GM19328 (cell line): Measurements from ENCODE around the gene ADAM19.
"Not testable (repeated sequence)": the region's sequence is repeated elsewhere in the genome, so short reads cannot be mapped to it uniquely, and the experiment has no call there.

Experiments
- ATAC-seq: cut with Tn5 transposase; IDR thresholded peaks from one replicate; pipeline ENCODE4 v1.9.1; 2021; ENCODE audit warnings: mild to moderate bottlenecking, moderate library complexity; ENCODE audit not compliant: unreplicated experiment

ADAM19 gene

DNA sequence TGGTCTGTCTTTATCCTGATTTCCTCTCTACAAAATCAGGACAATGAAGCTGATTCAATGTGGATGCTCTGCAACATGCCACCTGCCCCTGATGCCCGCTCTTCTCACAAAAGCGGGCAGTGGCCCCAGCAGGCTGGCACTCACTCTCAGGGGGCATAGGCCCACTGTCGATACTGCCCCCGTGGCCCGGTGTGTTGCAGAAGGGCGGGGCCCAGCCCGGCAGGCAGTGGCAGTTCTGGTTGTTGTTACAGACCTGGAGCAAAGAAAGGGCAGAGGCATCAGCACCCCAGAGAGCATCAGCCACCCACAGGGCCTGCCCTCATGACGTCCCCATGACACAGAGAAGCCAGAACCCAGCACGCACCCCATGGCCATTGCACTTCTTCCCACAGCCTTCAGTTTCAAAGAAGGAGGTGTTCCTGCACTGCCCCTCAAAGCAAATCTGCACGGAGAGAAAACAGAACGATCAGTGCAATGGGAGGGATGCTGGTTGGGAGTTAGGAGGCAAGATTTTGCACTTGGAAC is 84.0 kb downstream of the ADAM19 start:
- no peak for ATAC-seq

DNA sequence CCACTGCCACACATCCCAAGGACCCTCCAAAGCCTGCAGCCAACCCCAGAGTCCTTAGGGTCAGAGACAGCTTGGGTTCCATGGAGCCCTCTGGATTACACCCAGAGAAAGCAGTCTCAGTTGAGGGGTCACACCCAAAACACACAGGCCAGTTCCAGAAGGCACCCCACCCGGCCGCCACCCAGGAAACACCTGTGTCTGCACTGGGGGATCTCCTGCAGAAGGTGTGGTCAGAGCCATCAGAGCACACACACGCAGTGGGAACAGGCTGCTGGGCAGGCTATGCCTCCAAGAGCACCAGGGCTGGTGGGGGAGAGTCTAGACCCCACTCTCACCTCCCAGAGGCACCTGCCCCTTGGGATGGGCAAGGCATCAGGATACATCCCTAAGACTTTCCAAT is 88.2 kb downstream of the ADAM19 start:
- peak; percentile 43 for ATAC-seq

DNA sequence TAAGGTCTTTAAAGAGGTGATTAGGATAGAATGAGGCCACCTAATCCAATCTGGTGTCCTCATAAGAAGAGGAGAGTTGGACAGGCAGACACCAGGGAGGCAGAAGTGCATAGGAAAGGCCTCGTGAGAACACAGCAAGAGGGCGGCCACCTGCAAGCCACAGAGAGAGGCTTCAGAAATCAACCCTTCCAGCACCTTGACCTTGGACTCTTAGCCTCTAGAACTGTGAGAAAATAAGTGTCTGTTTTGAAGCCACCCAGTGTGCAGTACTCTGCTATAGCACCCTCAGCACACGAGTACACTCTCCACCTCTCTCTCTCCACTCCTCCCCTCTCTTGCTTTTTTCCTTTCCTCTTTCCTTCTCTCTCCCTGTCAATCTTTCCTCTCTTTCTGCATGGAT is 88.7 kb downstream of the ADAM19 start:
- ATAC-seq, result no peak

DNA sequence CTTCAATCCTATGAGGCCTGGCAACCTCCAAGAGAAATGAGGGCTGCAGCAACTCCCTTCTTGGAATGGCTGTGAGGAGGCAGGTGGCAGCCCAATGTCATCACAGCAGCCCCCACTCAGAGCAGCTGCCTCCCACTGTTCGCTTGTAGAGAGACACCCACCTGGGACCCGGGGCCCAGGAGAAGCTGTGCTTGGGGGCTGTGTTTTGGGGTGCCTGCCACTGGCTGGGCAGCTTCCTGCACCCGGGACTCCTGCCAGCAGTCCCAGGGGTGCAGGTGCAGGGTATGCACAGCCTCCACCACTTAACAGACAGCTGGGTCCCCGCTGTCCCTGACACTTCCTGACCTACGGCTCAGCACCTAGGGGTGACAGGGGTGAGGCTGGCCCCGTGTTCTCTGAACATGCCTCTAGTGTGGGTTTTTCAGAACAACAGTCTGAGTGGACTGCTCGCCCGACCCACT is 89.3 kb downstream of the ADAM19 start:
- peak; percentile 56 for ATAC-seq

DNA sequence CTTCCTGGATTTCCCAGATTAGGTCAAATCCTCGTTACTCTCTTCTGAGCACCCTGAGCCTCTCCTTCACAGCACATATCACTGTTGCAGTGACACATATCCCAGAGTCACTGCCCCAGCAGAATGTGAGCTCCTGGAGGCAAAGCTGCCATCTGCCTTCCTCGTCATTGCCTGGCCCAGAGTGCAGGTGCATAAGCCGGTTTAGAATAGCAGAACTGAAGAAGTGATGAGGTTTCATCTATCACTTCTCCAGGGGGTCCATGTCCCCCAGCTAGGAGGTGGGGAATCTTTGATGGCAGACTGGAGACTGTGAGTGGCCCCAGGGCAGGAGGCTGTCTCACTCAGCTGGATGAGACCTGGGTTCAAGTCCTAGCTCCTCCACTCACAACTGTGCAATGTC is 89.8 kb downstream of the ADAM19 start:
- ATAC-seq, result peak; percentile 19

DNA sequence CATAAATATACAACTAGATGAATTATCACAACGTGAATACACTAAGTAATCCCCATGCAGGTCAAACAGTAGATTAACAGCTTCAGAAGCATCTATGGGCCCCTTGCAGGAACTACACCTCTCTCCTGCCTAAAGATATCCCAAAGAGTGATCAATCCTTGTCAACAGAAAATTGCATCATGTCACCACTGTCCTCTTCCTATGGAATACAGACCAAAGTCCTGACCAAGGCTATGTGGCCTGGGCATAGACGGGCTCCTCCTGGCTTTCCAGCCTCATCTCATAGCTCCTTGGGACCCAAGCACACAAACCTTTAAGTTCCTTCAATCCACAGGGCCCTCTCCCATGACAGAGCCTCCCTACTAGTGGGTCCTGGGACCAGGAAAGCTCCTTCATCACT is 90.2 kb downstream of the ADAM19 start:
- ATAC-seq, result no peak

DNA sequence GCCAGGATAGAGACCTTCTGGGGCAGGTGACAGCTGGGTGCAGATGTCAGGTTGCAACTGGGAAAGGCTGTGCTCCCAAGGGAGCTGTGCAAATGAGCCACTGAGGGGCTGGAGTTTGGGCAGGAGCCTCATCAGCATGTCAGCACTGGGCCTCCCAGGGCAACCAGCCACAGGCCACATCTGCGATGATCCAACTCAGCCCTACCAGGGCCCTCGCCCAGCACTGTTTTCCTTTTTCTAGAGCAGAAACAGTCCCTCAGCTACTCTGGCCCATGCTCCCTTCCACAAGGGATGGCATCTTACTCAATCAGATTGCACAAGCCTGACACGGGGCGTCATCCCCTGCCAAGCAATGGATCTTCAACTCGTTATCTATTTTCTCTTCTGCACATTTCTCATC is 90.8 kb downstream of the ADAM19 start:
- ATAC-seq, result no peak

DNA sequence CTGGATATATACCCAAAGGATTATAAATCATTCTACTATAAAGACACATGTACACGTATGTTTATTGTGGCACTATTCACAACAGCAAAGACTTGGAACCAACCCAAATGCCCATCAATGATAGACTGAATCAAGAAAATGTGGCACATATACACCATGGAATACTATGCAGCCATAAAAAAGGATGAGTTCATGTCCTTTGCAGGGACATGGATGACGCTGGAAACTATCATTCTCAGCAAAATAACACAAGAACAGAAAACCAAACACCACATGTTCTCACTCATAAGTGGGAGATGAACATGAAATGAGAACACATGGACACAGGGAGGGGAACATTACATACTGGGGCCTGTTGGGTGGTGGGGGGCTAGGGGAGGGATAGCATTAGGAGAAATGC is 92.9 kb downstream of the ADAM19 start:
- not testable (repeated sequence) for ATAC-seq

DNA sequence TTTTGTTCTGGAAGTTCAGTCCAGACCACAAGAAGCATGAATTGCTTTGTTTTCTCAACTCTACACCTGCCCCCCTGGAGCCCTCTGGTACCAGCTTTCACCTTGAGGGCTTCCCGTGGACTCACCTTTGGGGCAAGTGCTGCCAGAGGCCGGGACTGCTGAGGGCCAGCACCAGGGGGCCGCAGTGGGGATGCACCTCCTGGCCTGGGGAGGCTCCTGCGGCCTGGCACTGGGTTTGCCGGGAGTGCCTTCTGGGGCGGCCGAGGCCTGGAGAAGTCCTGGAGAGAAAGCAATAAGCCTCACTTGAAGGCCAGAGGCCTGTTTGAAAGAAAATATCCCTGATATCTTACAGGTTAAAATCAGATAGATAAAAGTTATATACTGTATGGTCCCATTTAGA is 93.9 kb downstream of the ADAM19 start:
- no peak for ATAC-seq

DNA sequence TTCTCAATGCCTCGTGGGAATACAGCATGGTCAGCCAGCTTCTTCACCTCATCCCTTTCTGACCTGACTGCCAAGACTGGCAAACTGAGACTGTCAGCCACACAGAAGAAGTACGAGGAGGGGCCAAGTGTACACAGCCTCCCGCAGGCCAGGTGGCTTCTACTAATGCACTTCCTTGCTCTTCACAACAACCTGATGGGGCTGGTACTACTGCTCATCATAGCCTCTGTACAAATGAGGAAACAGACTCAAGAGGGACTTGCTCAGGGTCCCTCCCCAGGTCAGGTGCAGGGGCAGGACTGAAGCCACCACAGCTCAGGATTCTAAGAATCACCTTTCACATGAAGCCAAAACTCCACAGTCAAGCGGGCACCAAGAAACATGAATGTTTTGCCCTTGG is 94.3 kb downstream of the ADAM19 start:
- ATAC-seq, result no peak

DNA sequence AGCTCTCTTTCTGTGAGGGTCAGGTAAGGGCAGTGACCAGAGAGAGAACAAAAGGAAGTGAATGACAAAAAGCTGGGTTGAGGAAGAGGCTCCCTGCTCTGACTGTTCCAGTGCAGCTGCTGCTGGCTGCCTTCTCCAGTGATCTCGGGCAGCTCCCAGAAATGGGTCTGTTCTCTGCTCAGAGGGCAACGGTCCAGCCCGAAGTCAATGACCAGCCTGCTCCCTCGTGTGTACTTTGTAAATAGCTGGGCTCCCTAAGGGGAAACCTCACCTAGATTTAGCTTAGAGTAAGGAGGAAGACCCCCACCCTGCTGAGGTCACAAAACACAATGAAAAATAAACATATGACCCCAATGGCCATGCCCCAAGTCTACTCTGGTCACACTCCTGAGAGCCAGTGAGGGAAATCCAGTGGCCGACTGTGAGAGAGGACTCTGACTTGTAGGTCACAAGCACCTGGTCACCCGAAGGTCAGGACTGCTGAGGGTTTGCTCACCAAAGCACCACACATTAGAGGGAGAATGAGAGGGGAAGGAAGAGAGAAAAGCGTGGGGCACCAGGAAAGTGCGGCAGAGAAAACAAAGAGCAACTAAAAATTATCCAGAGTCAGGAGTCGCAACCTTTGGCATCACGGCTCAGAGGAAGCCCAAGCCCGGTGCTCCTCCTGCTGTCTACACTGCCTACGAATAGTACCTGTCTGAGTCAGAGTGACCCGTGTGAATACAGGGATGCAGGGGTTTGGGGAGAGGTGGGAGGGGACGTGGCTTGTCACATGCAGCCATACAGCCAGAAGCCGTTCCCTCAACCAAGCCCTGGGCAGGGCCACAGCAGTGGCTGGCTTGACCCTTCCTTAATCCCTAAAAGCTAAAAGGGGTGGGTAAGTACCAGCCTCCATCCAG is 95.7 kb downstream of the ADAM19 start:
- ATAC-seq, result no peak

DNA sequence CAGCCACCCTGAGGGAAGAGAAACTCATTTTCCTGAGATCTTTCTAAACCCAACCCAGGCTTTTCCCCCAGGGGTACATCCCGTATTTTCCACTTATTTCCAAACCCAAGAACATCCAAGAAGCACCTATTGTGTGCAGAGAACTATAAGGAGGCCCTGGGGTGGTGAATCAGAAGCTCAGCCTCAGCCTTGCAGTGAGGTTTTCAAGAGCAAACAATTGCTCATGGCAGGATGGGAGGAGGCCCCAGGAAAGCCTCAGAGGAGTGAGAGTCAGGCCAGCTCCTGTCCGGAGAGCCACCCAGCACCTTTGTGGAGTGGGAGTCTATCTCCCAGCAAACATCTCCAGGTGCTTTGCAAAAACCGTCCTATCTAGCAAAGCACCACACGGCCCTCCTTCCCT is 96.4 kb downstream of the ADAM19 start:
- ATAC-seq, result no peak

DNA sequence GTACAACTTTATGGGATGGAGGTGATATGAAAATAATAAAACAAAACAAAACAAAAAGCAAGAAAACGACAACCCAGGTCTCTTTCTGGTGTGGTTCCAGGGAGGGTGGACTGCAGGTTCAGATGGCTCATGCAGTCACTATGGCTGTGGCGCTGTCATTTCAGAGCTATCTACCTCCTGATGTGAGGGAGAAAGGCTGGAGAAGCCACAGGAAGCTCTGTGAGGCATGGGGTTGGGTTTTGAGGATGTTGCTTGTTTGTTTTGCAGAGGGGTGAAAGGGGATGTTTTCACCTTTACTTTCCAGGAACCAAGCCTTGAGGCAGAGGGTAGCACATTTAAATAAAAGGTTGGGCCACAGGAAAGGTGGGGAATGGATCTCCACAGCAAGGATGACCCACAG is 96.8 kb downstream of the ADAM19 start:
- ATAC-seq, result no peak

DNA sequence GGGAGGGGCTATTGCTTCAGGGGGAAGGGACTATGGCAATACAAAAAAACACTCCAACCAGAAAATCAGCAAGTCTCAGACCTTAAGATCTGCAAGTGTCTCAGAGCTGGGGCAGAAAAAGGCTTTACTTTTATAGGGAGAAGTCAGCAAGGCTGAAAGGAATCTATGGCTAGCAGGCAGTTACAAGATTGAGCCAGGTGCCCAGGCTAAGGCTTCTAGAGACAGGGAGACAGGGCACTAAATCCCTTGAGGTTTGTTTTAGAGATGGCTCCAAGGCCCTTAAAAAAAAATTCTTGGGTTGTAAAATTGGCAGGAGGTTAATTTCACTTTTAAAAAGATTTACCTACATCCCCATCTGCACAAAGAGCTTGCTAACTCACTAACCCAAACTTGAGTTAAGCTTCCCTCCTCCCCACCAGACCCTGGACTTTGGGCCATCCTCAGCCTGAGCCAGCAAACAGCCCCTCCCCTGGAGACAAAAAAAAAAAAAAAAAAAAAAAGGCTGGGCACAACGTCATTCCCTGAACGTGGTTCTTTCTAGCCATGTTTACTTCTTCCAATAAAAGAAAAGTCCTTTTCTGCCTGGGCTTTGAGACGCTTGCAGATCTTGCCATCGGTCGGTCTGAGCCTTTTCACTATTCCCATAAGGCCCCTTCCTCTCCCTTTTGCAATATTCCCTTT is 97.6 kb downstream of the ADAM19 start:
- no peak for ATAC-seq

DNA sequence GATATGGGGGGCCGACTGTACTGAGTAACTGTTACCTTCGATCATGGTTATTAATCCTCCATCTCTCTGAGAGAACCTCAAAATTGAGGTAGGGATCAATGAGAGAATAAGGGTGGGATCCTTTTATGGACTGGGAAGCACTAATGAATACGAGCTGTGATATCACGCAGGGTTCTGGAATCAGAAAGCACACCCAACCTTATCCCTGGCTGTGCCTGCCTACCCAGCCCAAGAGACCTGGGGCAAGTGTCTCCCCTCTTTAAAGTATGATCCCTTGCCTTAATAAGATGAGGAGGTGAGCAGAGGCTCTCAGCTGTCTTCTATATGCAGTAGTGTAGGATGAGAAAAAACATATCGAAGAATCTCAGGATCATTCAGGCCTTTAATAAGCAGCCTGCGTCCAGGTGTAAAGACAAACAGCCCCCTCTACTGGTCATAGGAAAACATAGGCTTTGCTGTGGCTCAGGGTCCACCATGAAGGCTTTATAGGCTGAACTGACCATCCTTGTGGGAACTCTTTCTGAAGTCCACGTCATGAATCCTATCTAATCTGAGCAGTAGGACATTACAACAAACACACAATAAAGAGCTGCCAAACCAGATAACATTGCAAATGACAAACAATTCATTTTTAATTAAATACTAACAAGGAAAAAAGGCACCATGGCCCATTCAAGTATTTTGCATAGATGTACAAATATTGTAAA is 98.7 kb downstream of the ADAM19 start:
- ATAC-seq, result no peak

DNA sequence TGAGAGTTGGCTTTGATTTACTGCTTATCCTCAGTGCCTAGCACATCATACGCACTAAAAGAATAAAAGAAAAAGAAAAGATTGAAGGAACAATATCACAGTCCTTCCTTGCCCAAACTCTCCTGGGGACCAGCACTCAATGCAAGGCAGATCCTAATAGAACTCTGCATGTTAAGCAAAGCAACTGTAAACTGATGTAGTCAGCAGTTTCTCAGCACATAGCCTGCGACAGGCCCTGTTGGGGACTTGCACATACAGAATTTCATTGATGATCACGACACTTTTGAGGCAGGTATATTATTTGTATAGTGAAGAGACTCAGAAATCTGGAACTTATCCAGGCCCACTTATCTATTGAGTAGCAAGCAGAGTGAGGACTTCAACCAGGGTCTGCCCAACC is 100.1 kb downstream of the ADAM19 start:
- no peak for ATAC-seq

DNA sequence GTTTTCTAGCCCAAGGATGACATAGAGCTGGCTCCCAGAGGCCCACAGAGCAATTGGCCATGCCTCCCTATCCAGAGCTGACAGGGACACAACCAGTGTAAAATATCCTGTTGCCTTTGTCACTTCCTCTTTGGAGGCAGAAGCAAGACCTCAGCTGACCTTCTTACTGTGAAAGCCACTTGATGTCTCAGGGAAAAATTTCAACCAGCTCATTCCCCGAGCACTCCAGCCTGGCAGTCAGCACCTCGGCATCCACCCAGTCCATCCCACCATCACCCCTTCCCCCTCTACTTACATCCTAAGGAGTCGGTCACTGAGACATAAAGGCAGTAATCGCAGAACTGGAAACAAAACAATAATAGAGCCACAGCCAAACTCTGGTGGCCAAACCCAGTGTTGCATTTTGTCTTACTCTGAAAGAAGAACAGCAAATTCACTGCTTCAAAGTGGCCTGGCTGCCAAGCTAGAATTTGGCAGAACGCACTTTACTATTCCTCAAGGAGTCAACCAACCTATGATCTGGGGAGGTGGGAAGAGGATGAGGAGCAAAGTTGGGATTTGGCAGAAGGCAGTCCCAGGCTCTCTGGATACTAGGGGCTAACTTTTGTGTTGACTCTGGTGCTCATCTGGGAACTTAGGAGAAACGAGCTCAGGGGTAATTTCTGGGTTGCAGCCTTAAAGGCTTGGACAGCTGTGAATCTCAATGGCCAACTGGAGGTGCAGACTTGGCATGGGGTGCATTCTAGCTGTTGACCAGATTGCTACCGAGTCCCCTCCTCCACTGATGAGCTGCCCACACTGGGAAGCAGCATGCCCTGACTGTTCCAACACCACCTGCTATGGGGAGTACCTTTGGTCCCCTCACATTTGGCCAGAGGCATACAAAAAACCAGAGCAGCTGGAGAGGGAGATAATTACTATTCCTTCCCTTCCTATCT is 101.9 kb downstream of the ADAM19 start:
- no peak for ATAC-seq

DNA sequence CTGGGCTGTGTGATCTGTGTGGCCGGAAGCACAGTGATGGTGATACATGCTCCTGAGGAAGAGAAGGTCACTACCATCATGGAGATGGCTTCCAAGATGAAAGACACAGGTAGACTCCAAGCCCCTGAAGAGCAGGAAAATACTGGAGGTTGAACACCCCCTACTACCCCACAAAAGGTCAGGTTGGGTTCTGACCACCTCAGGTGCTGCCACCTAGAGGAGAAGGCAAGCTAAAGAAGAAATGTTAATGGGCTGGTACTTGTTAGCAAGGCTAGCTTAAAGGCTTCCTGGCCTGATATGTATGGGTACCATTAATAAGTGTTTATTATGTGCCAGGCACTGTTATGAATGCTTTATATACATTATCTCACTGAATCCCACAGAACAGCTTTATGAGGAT is 103.9 kb downstream of the ADAM19 start:
- ATAC-seq, result no peak

DNA sequence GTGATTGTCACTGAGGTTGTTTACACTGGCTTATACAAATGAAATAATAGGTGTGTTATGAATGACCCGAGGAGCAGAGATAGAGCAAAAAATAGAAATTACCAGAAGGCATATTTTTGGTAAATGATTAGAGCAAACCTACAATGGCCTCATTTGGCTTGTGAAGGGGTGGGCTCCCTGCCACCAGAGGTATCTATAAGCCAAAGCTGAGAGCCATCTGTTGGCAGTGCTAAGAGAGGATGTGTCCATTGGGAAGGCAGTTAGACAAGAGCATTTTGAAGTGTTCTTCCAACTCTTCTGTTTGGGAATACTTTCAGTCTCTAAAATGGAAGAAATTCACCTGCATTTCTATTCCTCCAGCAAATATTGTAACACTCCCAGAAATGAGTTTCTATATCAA is 104.9 kb downstream of the ADAM19 start:
- no peak for ATAC-seq

DNA sequence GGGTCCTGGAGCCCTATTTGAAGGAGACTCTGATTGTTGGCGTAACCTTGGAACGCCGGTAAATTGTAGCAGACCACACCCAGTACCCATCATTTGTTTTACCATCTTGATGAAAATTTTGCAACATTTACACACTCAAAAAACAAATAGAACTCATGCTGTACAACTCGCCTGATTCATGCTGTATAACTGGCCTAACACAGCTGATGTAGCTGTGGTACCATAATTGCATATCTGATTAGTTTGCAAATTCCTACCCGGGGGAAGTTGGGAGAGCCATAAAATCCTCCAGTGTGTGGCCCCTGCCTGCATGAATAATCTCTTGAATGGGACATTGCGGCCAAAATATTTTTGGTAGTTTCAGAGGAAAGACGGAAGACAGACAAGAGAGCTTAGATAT is 105.9 kb downstream of the ADAM19 start:
- ATAC-seq, result no peak
